GM12801 (cell line): Measurements from ENCODE around the gene ZFPM1.

Source experiments
- CTCF ChIP-seq: IDR thresholded peaks from one replicate; pipeline ENCODE4 v1.5.1; 2011; ENCODE audit warnings: control low read depth; ENCODE audit not compliant: insufficient read length; ENCODE audit errors: extremely low read depth

ZFPM1 gene

GRCh38 chr16:88449267-88449561 lies 3.9 kb upstream of the ZFPM1 start:
- TF ChIP-seq CTCF, result no peak

- no peak for TF ChIP-seq CTCF
Measured at GRCh38 chr16:88451586-88452481, 1.2 kb upstream of the ZFPM1 start.

GRCh38 chr16:88452482-88453216 lies 431 bp upstream of the ZFPM1 start:
- TF ChIP-seq CTCF, result no peak

GRCh38 chr16:88453611-88454522 lies 787 bp downstream of the ZFPM1 start:
- no peak for TF ChIP-seq CTCF

GRCh38 chr16:88454523-88454947 lies 1.5 kb downstream of the ZFPM1 start:
- TF ChIP-seq CTCF, result no peak

GRCh38 chr16:88455610-88456355 lies 2.7 kb downstream of the ZFPM1 start:
- no peak for TF ChIP-seq CTCF
